Activated CD8-positive, alpha-beta memory T cell treated with anti-CD3 and anti-CD28 coated beads, Interleukin-2, amount 50 U/mL, for 4 hours (primary cell): ENCODE results near the gene COL19A1.
"Not testable (repeated sequence)": the region's sequence is repeated elsewhere in the genome, so short reads cannot be mapped to it uniquely, and the experiment has no call there.

Experiments used
- DNase-seq: peaks from one replicate; pipeline ENCODE4 v3.0.0-alpha.2; 2020

The COL19A1 gene

GRCh38 chr6:69901361-69901760, 35.0 kb downstream of the COL19A1 start:
- DNase-seq = no peak

- no peak for DNase-seq
These were observed 41.7 kb downstream of the COL19A1 start for GRCh38 chr6:69907981-69908498.

- no peak for DNase-seq
These were observed 47.0 kb downstream of the COL19A1 start for GRCh38 chr6:69913361-69913760.

- DNase-seq = no peak
These were observed 47.7 kb downstream of the COL19A1 start for GRCh38 chr6:69914015-69914485.

- DNase-seq = no peak
These were observed 49.0 kb downstream of the COL19A1 start for GRCh38 chr6:69915346-69915745.

GRCh38 chr6:69917834-69918233, 51.5 kb downstream of the COL19A1 start:
- no peak for DNase-seq

- no peak for DNase-seq
These were observed 52.6 kb downstream of the COL19A1 start for GRCh38 chr6:69918813-69919475.

GRCh38 chr6:69921066-69921465, 54.7 kb downstream of the COL19A1 start:
- DNase-seq = not testable (repeated sequence)

GRCh38 chr6:69921611-69922010, 55.3 kb downstream of the COL19A1 start:
- not testable (repeated sequence) for DNase-seq

- DNase-seq = no peak
These were observed 60.4 kb downstream of the COL19A1 start for GRCh38 chr6:69926745-69927144.

- DNase-seq = no peak
These were observed 66.9 kb downstream of the COL19A1 start for GRCh38 chr6:69933239-69933638.

GRCh38 chr6:69935079-69935478, 68.7 kb downstream of the COL19A1 start:
- DNase-seq = no peak

- DNase-seq = no peak
These were observed 70.5 kb downstream of the COL19A1 start for GRCh38 chr6:69936674-69937363.

- DNase-seq = no peak
These were observed 71.2 kb downstream of the COL19A1 start for GRCh38 chr6:69937402-69938136.

- no peak for DNase-seq
These were observed 76.1 kb downstream of the COL19A1 start for GRCh38 chr6:69942485-69942884.

GRCh38 chr6:69945192-69945591, 78.8 kb downstream of the COL19A1 start:
- DNase-seq = no peak

GRCh38 chr6:69948479-69949114, 82.2 kb downstream of the COL19A1 start:
- no peak for DNase-seq

- DNase-seq = no peak
These were observed 87.1 kb downstream of the COL19A1 start for GRCh38 chr6:69953491-69953890.

GRCh38 chr6:69954733-69955132, 88.4 kb downstream of the COL19A1 start:
- DNase-seq = no peak

GRCh38 chr6:69957985-69958559, 91.7 kb downstream of the COL19A1 start:
- DNase-seq = no peak

GRCh38 chr6:69958978-69959377, 92.6 kb downstream of the COL19A1 start:
- no peak for DNase-seq

- DNase-seq = not testable (repeated sequence)
These were observed 99.6 kb downstream of the COL19A1 start for GRCh38 chr6:69965974-69966373.

- DNase-seq = no peak
These were observed 106.8 kb downstream of the COL19A1 start for GRCh38 chr6:69973138-69973537.
